VCaP (cell line): Measurements from ENCODE around the gene MT1M.

ENCODE experiments used
- H3K27ac ChIP-seq: fragments of 450-650 bp; 2 replicates; pipeline ENCODE4 v1.5.1; 2017
- TF ChIP-seq, protein P1 (sequence below): fragments of 450-650 bp; conservative IDR thresholded peaks from 2 replicates; pipeline ENCODE4 v1.5.1; 2017; ENCODE audit warnings: mild to moderate bottlenecking, moderate library complexity

Gene MT1M

DNA sequence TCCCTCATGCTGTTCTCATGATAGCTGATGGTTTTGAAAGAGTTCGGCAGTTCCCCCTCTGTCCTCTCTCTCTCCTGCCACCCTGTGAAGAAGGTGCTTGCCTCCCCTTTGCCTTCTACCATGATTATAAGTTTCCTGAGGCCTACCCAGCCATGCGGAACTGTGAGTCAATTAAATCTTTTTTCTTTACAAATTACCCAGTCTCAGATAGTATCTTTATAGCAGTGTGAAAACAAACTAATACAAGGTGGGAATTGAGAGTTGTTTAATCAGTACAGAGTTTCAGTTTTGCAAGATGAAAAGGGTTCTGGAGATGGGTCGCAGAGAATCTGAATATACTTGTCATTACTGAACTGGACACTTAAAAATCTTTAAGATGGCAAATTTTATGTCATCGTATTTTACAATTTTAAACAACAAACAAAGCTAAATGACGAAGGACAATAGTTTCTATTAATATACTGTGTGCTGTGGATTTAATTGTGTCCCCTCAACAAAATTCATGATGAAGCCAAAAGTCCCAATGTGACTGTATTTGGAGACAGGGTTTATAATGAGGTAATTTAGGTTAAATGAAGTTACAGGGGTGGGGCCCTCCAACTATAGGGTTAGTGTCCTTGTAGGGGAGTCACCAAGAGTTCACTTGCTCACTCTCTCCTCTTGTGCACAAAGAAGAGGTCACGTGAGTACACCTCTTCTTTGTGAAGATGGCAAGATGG is 38.7 kb upstream of the MT1M start:
- no peak overlapping the region for H3K27ac ChIP-seq
- TF ChIP-seq, protein P1, sequence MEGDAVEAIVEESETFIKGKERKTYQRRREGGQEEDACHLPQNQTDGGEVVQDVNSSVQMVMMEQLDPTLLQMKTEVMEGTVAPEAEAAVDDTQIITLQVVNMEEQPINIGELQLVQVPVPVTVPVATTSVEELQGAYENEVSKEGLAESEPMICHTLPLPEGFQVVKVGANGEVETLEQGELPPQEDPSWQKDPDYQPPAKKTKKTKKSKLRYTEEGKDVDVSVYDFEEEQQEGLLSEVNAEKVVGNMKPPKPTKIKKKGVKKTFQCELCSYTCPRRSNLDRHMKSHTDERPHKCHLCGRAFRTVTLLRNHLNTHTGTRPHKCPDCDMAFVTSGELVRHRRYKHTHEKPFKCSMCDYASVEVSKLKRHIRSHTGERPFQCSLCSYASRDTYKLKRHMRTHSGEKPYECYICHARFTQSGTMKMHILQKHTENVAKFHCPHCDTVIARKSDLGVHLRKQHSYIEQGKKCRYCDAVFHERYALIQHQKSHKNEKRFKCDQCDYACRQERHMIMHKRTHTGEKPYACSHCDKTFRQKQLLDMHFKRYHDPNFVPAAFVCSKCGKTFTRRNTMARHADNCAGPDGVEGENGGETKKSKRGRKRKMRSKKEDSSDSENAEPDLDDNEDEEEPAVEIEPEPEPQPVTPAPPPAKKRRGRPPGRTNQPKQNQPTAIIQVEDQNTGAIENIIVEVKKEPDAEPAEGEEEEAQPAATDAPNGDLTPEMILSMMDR, result no peak

DNA sequence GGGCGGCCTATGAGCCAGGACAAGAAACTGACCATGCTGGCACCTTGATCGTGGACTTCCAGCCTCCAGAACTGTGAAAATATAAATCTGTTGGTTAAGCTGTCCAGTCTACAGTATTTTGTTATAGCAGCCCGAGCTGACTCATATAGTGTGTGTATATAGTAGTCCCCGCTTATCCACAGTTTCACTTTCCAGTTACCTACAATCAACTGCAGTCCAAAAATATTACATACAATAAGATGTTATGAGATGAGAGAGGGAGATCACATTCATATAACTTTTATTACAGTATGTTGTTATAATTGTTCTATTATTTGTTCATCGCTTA is 38.2 kb upstream of the MT1M start:
- TF ChIP-seq, protein P1, result no peak

DNA sequence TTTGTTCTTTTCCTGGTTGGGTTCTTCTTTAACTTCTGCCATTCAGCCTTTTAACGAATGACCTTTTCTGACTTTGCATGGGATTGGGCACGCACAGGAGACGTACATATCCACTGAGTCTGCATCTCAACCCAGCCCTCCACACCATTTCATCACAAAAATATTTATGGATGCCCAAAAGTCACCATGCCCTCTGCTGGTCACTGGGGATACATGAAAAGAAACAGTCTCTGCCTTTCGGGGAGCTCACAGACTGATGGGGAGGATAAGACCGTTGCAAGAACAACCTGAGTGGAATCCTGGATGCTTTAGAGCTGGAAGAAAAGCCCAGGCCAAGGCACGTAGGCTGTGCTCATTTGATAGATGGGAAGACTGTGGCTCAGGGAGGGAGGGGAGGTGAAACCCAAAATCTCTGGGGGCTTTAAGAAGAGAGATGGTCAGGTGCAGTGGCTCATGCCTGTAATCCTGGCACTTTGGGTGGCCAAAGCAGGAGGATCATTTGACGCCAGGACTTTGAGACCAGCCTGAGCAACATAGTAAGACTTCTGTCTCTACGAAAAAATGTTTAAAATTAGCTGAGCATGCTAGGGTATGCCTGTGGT is 32.0 kb upstream of the MT1M start:
- TF ChIP-seq, protein P1, result peak; percentile 74
- no peak overlapping the region for H3K27ac ChIP-seq

More for the DNA sequence above, 38.2 kb upstream of the MT1M start:
- H3K27ac ChIP-seq, result no peak overlapping the region

DNA sequence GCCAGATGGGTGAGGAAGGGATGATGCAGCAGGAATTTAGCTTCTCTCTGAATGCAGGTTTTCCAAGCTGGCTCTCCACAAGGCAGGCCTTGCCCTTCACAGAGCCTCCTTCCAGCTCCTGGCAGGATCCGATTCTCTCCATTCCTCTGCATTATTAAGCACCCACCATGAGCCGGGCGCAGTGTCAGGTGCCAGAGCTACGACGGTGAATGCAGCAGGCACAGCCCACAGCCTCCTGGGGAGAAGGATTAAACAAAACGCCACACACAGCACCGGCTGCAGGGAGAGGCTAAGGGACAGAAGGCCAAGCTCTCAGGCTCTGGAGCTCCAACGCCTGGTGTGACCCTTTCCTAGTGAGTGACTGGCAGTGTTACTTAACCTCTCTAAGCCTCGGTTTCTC is 31.1 kb upstream of the MT1M start:
- no peak overlapping the region for H3K27ac ChIP-seq
- TF ChIP-seq, protein P1, result no peak

DNA sequence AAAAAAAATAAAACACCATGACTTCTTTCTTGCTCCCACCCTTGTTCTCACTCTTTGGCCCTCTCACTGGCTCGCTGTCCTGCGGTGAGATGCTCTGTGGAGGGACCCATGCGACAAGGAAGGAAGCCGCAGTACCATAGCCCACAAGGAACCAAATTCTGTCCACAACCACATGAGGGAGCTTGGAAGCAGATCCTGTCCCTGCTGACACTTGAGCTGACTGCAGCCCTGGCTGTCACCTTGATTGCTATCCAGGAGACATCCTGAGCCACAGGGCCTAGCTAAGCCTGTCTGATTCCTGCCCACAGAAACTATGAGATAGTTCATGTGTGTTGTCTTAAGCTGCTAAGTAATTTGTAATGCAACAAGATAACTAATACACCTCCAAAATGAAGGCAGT is 28.9 kb upstream of the MT1M start:
- H3K27ac ChIP-seq, result peak overlapping the region; percentile 26; the same call in 1 of the 2 replicates
- TF ChIP-seq, protein P1, result peak; percentile 69

DNA sequence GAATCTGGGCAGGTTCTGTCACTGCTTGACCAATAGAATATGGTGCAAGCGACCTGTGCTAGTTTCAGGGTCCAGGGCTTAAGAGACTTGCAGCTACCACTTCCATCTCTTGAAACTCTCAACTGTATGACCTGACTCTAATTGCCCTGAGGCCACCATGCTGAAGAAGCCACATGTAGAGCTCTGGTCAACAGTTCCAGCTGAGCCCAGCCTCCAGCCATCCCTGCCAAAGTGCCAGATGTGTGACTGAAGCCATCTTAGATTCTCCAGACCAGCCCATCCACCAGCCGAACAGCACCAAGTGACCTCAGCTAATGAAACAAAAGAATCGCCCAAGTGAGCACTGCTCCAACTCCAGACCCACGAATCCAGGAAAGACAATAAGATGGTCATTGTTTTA is 27.5 kb upstream of the MT1M start:
- no peak overlapping the region for H3K27ac ChIP-seq
- TF ChIP-seq, protein P1, result no peak

DNA sequence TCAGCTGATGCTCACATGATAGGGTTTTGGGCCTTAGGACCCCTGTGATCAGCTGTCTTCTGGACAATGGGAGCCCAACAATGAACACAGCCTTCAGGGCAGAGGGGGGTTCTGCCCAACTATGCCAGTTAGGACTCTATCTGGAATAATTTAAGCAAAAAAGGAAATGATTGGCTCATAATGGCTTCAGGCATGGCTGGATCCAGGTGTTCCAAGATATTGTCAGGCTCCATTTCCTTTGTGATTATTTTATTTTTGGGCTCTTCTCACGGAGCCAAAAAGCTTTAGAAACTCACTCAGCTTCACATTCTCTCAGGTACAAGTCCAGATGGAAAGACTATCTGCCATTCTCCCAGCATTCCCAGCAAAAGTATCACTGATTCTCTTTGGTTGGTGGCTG is 27.0 kb upstream of the MT1M start:
- peak overlapping the region; percentile 84 for H3K27ac ChIP-seq
- TF ChIP-seq, protein P1, result no peak
